Measurements from ENCODE around the gene SRP54.

Gene SRP54

GRCh38 chr14:34982421-34983147 lies at the start of gene SRP54:
TSS of gene SRP54 (plus strand) at chr14:34982992. CDS start at chr14:34996710, 13,718 bp downstream.
- TF ChIP-seq CTCF (IDR thresholded peaks at IDR 0.05; ENCODE audit: low read depth, low read length), result peak; percentile 37; the same call in 1 of the 2 replicates
- H3K27me3 ChIP-seq (ENCODE audit: insufficient read depth, low read depth, severe bottlenecking), result no peaks in the 10 kb centered on the region
- H3K9me3 ChIP-seq (ENCODE audit: severe bottlenecking), result no peaks in the 10 kb centered on the region
- peak within 1 kb of the TSS; percentile 96 for H3K4me3 ChIP-seq (ENCODE audit: low read depth, low read length)
- H3K36me3 ChIP-seq, result no peaks in the 10 kb centered on the region; the same call in 1 of the 2 replicates
- peak; percentile 99 for DNase-seq
- H3K27ac ChIP-seq, result peak within 1 kb of the TSS; percentile 90

GRCh38 chr14:34933301-34933700 lies 49.5 kb upstream of the SRP54 start:
- TF ChIP-seq CTCF (IDR thresholded peaks at IDR 0.05; ENCODE audit: low read depth, low read length), result no peak
- Histone ChIP-seq H3K9me3 (ENCODE audit: severe bottlenecking) (no peaks in the 10 kb centered on the region), H3K27me3 (ENCODE audit: insufficient read depth, low read depth, severe bottlenecking) (no peaks in the 10 kb centered on the region), H3K36me3 (no peaks in the 10 kb centered on the region), H3K4me3 (ENCODE audit: low read depth, low read length) (no peak overlapping the region), H3K27ac (no peak overlapping the region)
- no peak for DNase-seq

- no peak overlapping the region for H3K4me3 ChIP-seq (ENCODE audit: low read depth, low read length)
- TF ChIP-seq CTCF (IDR thresholded peaks at IDR 0.05; ENCODE audit: low read depth, low read length), result no peak
- DNase-seq, result no peak
- H3K27ac ChIP-seq, result no peak overlapping the region
- no peaks in the 10 kb centered on the region for H3K36me3 ChIP-seq
- no peaks in the 10 kb centered on the region for H3K27me3 ChIP-seq (ENCODE audit: insufficient read depth, low read depth, severe bottlenecking)
- no peaks in the 10 kb centered on the region for H3K9me3 ChIP-seq (ENCODE audit: severe bottlenecking)
Measured at GRCh38 chr14:34935488-34935887, 47.3 kb upstream of the SRP54 start.

GRCh38 chr14:34937442-34937841 lies 45.4 kb upstream of the SRP54 start:
- no peak for TF ChIP-seq CTCF (IDR thresholded peaks at IDR 0.05; ENCODE audit: low read depth, low read length)
- Histone ChIP-seq H3K9me3 (ENCODE audit: severe bottlenecking) (no peaks in the 10 kb centered on the region), H3K27me3 (ENCODE audit: insufficient read depth, low read depth, severe bottlenecking) (no peaks in the 10 kb centered on the region), H3K4me3 (ENCODE audit: low read depth, low read length) (no peak overlapping the region), H3K36me3 (no peaks in the 10 kb centered on the region), H3K27ac (no peak overlapping the region)
- no peak for DNase-seq

- no peak for TF ChIP-seq CTCF (IDR thresholded peaks at IDR 0.05; ENCODE audit: low read depth, low read length)
- Histone ChIP-seq H3K9me3 (ENCODE audit: severe bottlenecking) (no peaks in the 10 kb centered on the region), H3K36me3 (no peaks in the 10 kb centered on the region), H3K27me3 (ENCODE audit: insufficient read depth, low read depth, severe bottlenecking) (no peaks in the 10 kb centered on the region), H3K4me3 (ENCODE audit: low read depth, low read length) (no peak overlapping the region), H3K27ac (no peak overlapping the region)
- no peak for DNase-seq
Measured at GRCh38 chr14:34937876-34938275, 44.9 kb upstream of the SRP54 start.

- no peak for TF ChIP-seq CTCF (IDR thresholded peaks at IDR 0.05; ENCODE audit: low read depth, low read length)
- no peak overlapping the region for H3K4me3 ChIP-seq (ENCODE audit: low read depth, low read length)
- H3K27me3 ChIP-seq (ENCODE audit: insufficient read depth, low read depth, severe bottlenecking), result no peaks in the 10 kb centered on the region
- DNase-seq, result no peak
- no peak overlapping the region for H3K27ac ChIP-seq
- H3K9me3 ChIP-seq (ENCODE audit: severe bottlenecking), result no peaks in the 10 kb centered on the region
- no peaks in the 10 kb centered on the region for H3K36me3 ChIP-seq
Measured at GRCh38 chr14:34943506-34943905, 39.3 kb upstream of the SRP54 start.
